OCI-LY1 (cell line): ENCODE results near the gene PAH.

Experiments
- H2AFZ ChIP-seq: fragments of 200-600 bp; sonication (generic), shearing (Covaris generic); 2 replicates; pipeline ENCODE4 v1.6.0; 2014; ENCODE audit warnings: antibody characterized with exemption, mild to moderate bottlenecking, low read length
- H3F3A ChIP-seq: fragments of 200-600 bp; sonication (generic), shearing (Covaris generic); 2 replicates; pipeline ENCODE4 v1.6.0; 2014; ENCODE audit warnings: mild to moderate bottlenecking, antibody characterized with exemption, low read length, moderate library complexity; ENCODE audit not compliant: insufficient read depth
- H3K27ac ChIP-seq: fragments of 200-600 bp; sonication (generic); 2 replicates; pipeline ENCODE4 v1.5.1; 2014; ENCODE audit warnings: low read length, mixed run types, mild to moderate bottlenecking, low read depth; ENCODE audit not compliant: poor library complexity, severe bottlenecking
- H3K27me3 ChIP-seq: fragments of 200-600 bp; sonication (generic); 2 replicates; pipeline ENCODE4 v1.6.0; 2014; ENCODE audit warnings: antibody characterized with exemption, mild to moderate bottlenecking, low read length, moderate library complexity; ENCODE audit not compliant: insufficient read depth
- H3K36me3 ChIP-seq: fragments of 200-600 bp; sonication (generic); 2 replicates; pipeline ENCODE4 v1.6.1; 2014; ENCODE audit warnings: mild to moderate bottlenecking, antibody characterized with exemption, low read length, moderate library complexity, mixed read lengths; ENCODE audit not compliant: insufficient read depth
- H3K4me1 ChIP-seq: fragments of 200-600 bp; sonication (generic); 2 replicates; pipeline ENCODE4 v1.5.1; 2014; ENCODE audit warnings: mild to moderate bottlenecking, low read length, moderate library complexity; ENCODE audit not compliant: insufficient read depth, severe bottlenecking
- H3K4me2 ChIP-seq: fragments of 200-600 bp; sonication (generic), shearing (Covaris generic); 2 replicates; pipeline ENCODE4 v1.6.1; 2014; ENCODE audit warnings: low read length
- H3K4me3 ChIP-seq: fragments of 200-600 bp; sonication (generic); 2 replicates; pipeline ENCODE4 v1.5.1; 2014; ENCODE audit warnings: low read length, low read depth, mild to moderate bottlenecking, mixed read lengths; ENCODE audit not compliant: poor library complexity, severe bottlenecking
- H3K79me2 ChIP-seq: fragments of 200-600 bp; shearing (Covaris generic); 2 replicates; pipeline ENCODE4 v1.6.1; 2016; ENCODE audit warnings: mixed run types, low read length, mixed read lengths; ENCODE audit not compliant: insufficient read depth
- H3K9ac ChIP-seq: fragments of 200-600 bp; sonication (generic), shearing (Covaris generic); 2 replicates; pipeline ENCODE4 v1.6.1; 2014; ENCODE audit warnings: mild to moderate bottlenecking, low read length, mixed read lengths
- H3K9me2 ChIP-seq: fragments of 200-600 bp; sonication (generic), shearing (Covaris generic); 2 replicates; pipeline ENCODE4 v1.6.1; 2014; ENCODE audit warnings: low read depth, mild to moderate bottlenecking, low read length, mixed read lengths
- H3K9me3 ChIP-seq: fragments of 200-600 bp; shearing (Covaris generic); 2 replicates; pipeline ENCODE4 v1.6.1; 2014; ENCODE audit warnings: low read length, mixed read lengths
- H4K20me1 ChIP-seq: fragments of 200-600 bp; sonication (generic), shearing (Covaris generic); 2 replicates; pipeline ENCODE4 v1.6.0; 2016; ENCODE audit warnings: mild to moderate bottlenecking, low read length; ENCODE audit not compliant: insufficient read depth
- EZH2 ChIP-seq: fragments of 200-600 bp; sonication (generic), shearing (Covaris generic); IDR thresholded peaks from 2 replicates; pipeline ENCODE4 v1.8.0; 2017; ENCODE audit warnings: borderline replicate concordance, mixed run types, mild to moderate bottlenecking, antibody characterized with exemption, low read length, moderate library complexity, mixed read lengths
- TF ChIP-seq, protein P1 (sequence below): fragments of 200-600 bp; sonication (generic), shearing (Covaris generic); IDR thresholded peaks from 2 replicates; pipeline ENCODE4 v1.5.1; 2017; ENCODE audit warnings: mild to moderate bottlenecking, antibody characterized with exemption, low read length, moderate library complexity, mixed read lengths

PAH gene

GRCh38 chr12:102962532-102962931 lies 45.5 kb upstream of the PAH start:
- H3K36me3 ChIP-seq, result no peaks in the 10 kb centered on the region
- no peak overlapping the region for H3K9ac ChIP-seq
- H2AFZ ChIP-seq, result no peak overlapping the region
- no peaks in the 10 kb centered on the region for H3K4me1 ChIP-seq
- no peaks in the 10 kb centered on the region for H3K9me2 ChIP-seq
- H3K27ac ChIP-seq, result no peak overlapping the region
- H3K79me2 ChIP-seq, result no peaks in the 10 kb centered on the region
- H3F3A ChIP-seq, result no peaks in the 10 kb centered on the region
- TF ChIP-seq, protein P1, sequence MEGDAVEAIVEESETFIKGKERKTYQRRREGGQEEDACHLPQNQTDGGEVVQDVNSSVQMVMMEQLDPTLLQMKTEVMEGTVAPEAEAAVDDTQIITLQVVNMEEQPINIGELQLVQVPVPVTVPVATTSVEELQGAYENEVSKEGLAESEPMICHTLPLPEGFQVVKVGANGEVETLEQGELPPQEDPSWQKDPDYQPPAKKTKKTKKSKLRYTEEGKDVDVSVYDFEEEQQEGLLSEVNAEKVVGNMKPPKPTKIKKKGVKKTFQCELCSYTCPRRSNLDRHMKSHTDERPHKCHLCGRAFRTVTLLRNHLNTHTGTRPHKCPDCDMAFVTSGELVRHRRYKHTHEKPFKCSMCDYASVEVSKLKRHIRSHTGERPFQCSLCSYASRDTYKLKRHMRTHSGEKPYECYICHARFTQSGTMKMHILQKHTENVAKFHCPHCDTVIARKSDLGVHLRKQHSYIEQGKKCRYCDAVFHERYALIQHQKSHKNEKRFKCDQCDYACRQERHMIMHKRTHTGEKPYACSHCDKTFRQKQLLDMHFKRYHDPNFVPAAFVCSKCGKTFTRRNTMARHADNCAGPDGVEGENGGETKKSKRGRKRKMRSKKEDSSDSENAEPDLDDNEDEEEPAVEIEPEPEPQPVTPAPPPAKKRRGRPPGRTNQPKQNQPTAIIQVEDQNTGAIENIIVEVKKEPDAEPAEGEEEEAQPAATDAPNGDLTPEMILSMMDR, result no peak
- TF ChIP-seq EZH2, result no peak
- H3K9me3 ChIP-seq, result no peaks in the 10 kb centered on the region
- H3K4me2 ChIP-seq, result no peak overlapping the region
- H4K20me1 ChIP-seq, result no peaks in the 10 kb centered on the region
- H3K27me3 ChIP-seq, result no peaks in the 10 kb centered on the region
- no peak overlapping the region for H3K4me3 ChIP-seq

DNA sequence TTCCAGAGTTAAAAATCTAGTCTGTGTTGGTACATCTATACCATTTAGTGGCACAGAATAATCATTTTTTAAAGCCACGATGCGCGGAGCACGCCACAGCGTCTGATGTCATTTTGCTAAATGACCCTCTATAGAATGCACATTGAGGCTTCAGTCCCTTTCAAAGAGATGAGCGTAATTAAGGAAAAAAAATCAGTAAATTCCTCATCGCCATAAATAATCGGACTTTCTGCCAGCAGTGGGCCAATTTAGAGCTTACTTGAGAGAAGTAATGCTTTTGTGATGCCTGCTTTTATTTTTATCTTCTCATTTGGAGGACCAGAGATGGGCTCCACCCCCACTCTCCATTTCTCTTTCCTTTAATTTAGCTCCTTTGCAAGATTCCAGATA lies 44.4 kb upstream of the PAH start:
- H3K9me3 ChIP-seq, result no peaks in the 10 kb centered on the region
- no peak overlapping the region for H3K4me2 ChIP-seq
- H3K9me2 ChIP-seq, result no peaks in the 10 kb centered on the region
- TF ChIP-seq, protein P1, result no peak
- TF ChIP-seq EZH2, result no peak
- H3K4me1 ChIP-seq, result no peaks in the 10 kb centered on the region
- no peaks in the 10 kb centered on the region for H3F3A ChIP-seq
- no peak overlapping the region for H2AFZ ChIP-seq
- H4K20me1 ChIP-seq, result no peaks in the 10 kb centered on the region
- H3K4me3 ChIP-seq, result no peak overlapping the region
- no peak overlapping the region for H3K9ac ChIP-seq
- no peaks in the 10 kb centered on the region for H3K79me2 ChIP-seq
- H3K27ac ChIP-seq, result no peak overlapping the region
- no peaks in the 10 kb centered on the region for H3K27me3 ChIP-seq
- H3K36me3 ChIP-seq, result no peaks in the 10 kb centered on the region

DNA sequence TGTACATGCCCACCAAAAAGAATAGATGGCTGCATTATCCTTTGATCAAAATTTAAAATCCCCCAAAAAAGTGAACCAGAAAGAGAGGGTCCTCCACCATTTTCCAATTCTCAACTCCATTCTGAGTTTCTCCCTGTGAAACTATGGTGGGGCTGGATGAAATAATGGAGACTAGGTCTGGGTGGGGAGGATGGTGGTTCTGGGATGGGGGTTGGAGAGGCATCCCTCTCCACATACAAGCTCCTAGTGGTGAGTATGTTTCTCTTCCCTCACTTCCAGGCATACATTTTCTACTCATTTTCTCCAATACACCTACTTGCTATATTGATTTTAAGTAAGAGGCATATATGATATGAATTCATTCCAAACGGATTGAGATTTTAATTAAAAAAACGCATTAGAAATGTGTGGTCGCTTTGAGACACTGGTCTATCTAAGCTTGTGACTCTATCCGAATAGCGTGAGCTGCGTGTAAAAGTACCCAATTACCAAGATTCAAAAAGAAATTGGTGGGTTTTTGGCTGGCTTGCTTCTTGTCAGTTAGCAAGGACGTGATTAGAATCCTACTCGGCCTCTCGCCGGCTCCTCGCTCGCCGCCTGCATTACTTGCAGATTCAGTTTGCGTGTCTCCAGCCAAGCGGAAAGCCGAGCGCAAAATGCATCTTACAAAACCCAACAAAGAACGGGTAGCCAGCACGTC lies 43.9 kb upstream of the PAH start:
- Histone ChIP-seq H3K4me3 (no peak overlapping the region), H2AFZ (no peak overlapping the region), H3K9ac (no peak overlapping the region), H3K9me3 (no peaks in the 10 kb centered on the region), H3K36me3 (no peaks in the 10 kb centered on the region), H3K4me1 (no peaks in the 10 kb centered on the region), H3K79me2 (no peaks in the 10 kb centered on the region), H3K4me2 (no peak overlapping the region), H3K9me2 (no peaks in the 10 kb centered on the region), H3K27ac (no peak overlapping the region), H4K20me1 (no peaks in the 10 kb centered on the region), H3F3A (no peaks in the 10 kb centered on the region), H3K27me3 (no peaks in the 10 kb centered on the region)
- TF ChIP-seq EZH2, result no peak
- TF ChIP-seq, protein P1, result no peak
